ENCODE results near the gene ERMARD. TPM values are rescaled to one million over a fixed set of nuclear protein-coding genes. Genes with fewer than 3 reads are reported as not detected.

The ERMARD gene
- total and polyA plus RNA-seq, 2 donors (not counting 3 experiments of a cell fraction or from before 2014, with no cell fraction given), result 23.8 to 36.4 TPM

DNA sequence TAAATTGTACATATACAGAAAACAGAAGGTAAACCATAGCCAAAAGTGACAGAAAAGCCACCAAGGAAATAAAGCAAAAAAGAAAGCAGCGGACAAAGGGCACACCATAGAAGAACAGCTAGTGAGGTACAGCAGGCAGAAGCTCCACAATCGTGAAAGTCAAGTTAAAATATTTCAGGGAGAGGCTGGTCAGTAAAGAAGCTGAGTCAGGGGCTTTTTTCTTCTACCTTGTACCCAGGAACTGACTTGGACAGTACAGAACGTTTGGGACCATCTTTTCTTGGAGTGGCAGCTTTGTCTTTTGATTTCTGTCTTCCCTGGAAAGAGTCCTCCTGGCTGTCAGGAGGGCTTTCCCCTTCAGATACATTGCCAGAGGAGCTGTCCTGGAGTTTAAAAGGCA is 41.4 kb upstream of the ERMARD start:
- H3K27ac ChIP-seq (ENCODE audit: insufficient read depth, low read depth, low read length), result no peak overlapping the region
- H3K9me3 ChIP-seq (replicated peaks; ENCODE audit: control insufficient read depth, insufficient read depth, low read length), result no peaks in the 10 kb centered on the region
- H3K9ac ChIP-seq (replicated peaks; ENCODE audit: extremely low read depth, insufficient read depth, low read length), result no peak overlapping the region
- dilution Hi-C loops (cut with MboI; ENCODE audit: extremely low pct_ligation_motif_present, low sequenced_read_pairs), result no loop called here
- H3K79me2 ChIP-seq (ENCODE audit: control insufficient read depth, insufficient read depth, low read length), result peaks cover 7% of the 10 kb centered on the region
- BruUV-seq (replicated peaks), result no TSS peak
- ChIA-PET CTCF (interaction anchor here (1.1 to 3.6 kb wide), 5 partner anchors 9 to 122 kb away, joined by 3 to 18 read pairs (median 4); no protein-coding TSS in a partner anchor), POLR2A (no interaction called here)
- H3K9me1 ChIP-seq (replicated peaks; ENCODE audit: control insufficient read depth, extremely low read depth, insufficient read depth, low read length), result no peaks in the 10 kb centered on the region
- peaks cover under 1% of the 10 kb centered on the region for H3K4me1 ChIP-seq (ENCODE audit: control insufficient read depth, extremely low read depth, insufficient read depth, low read length)
- H3K27me3 ChIP-seq (ENCODE audit: control insufficient read depth in 2 of 2, insufficient read depth in 2 of 2, low read length in 2 of 2), result no peaks in the 10 kb centered on the region
- no peak for DNase-seq (ENCODE audit: low read depth, low spot score)
- intact Hi-C loops (cut with micrococcal nuclease), result no loop called here
- no peak for TF ChIP-seq EZH2 (IDR thresholded peaks at IDR 0.05; ENCODE audit: borderline replicate concordance, low read depth, low read length, severe bottlenecking)
- no peak for TF ChIP-seq POLR2AphosphoS5 (IDR thresholded peaks at IDR 0.05; ENCODE audit: insufficient read depth, low read depth, low read length)
- no peak for TF ChIP-seq MYC (IDR thresholded peaks at IDR 0.05; ENCODE audit: low read depth, low read length)
- TF ChIP-seq, protein P1, sequence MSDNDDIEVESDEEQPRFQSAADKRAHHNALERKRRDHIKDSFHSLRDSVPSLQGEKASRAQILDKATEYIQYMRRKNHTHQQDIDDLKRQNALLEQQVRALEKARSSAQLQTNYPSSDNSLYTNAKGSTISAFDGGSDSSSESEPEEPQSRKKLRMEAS (IDR thresholded peaks at IDR 0.05; ENCODE audit: insufficient read depth, insufficient read length), result no peak
- FAIRE-seq, result no peak
- no peaks in the 10 kb centered on the region for H4K20me1 ChIP-seq (replicated peaks; ENCODE audit: control insufficient read depth, extremely low read depth, insufficient read depth, low read length)
- no peak overlapping the region for H3K4me2 ChIP-seq (ENCODE audit: insufficient read depth, low read length)
- H2AFZ ChIP-seq (ENCODE audit: low read depth, low read length), result no peak overlapping the region
- peaks cover 12 to 22% of the 10 kb centered on the region in 2 experiments for H3K36me3 ChIP-seq (ENCODE audit: control insufficient read depth in 2 of 2, extremely low read depth in 1 of 2, insufficient read depth in 2 of 2, low read length in 2 of 2)
- no peak overlapping the region for H3K4me3 ChIP-seq (replicated peaks in 1 of 3; ENCODE audit: insufficient read depth in 1 of 3, low read depth in 1 of 3, low read length in 3 of 3)

DNA sequence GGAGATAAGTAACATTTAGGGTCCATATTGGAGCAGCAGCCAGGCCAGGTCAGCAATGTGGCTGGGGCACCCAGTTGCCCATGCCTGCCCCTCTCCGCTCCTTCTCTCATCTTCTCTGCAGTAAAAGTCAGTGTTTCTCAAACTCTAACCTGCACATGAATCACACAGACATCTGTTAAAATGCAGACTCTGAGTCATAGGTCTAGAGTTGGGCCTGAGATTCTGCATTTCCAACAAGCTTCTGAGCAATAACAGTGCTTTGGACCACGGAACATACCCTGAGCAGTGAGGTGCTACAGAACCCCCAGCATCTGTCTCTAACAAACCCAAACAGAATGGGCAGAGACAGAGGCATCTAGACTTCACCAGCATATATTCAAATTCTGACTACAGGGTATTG is 37.2 kb upstream of the ERMARD start:
- Histone ChIP-seq H3K4me3 (replicated peaks in 1 of 3; ENCODE audit: insufficient read depth in 1 of 3, low read depth in 1 of 3, low read length in 3 of 3) (no peak overlapping the region), H3K9me3 (replicated peaks; ENCODE audit: control insufficient read depth, insufficient read depth, low read length) (no peaks in the 10 kb centered on the region), H3K27me3 (ENCODE audit: control insufficient read depth in 2 of 2, insufficient read depth in 2 of 2, low read length in 2 of 2) (no peaks in the 10 kb centered on the region), H3K9me1 (replicated peaks; ENCODE audit: control insufficient read depth, extremely low read depth, insufficient read depth, low read length) (no peaks in the 10 kb centered on the region), H3K4me2 (ENCODE audit: insufficient read depth, low read length) (no peak overlapping the region), H3K9ac (replicated peaks; ENCODE audit: extremely low read depth, insufficient read depth, low read length) (no peak overlapping the region), H3K36me3 (ENCODE audit: control insufficient read depth in 2 of 2, extremely low read depth in 1 of 2, insufficient read depth in 2 of 2, low read length in 2 of 2) (peaks cover 12 to 14% of the 10 kb centered on the region in 2 experiments), H3K27ac (ENCODE audit: insufficient read depth, low read depth, low read length) (no peak overlapping the region), H4K20me1 (replicated peaks; ENCODE audit: control insufficient read depth, extremely low read depth, insufficient read depth, low read length) (no peaks in the 10 kb centered on the region), H2AFZ (ENCODE audit: low read depth, low read length) (no peak overlapping the region), H3K4me1 (ENCODE audit: control insufficient read depth, extremely low read depth, insufficient read depth, low read length) (peaks cover under 1% of the 10 kb centered on the region), H3K79me2 (ENCODE audit: control insufficient read depth, insufficient read depth, low read length) (peaks cover 7% of the 10 kb centered on the region)
- BruUV-seq (replicated peaks), result no TSS peak
- ChIA-PET POLR2A (no interaction called here), CTCF (no interaction called here)
- no peak for TF ChIP-seq CTCF (IDR thresholded peaks at IDR 0.05; ENCODE audit: extremely low read depth in 1 of 2, insufficient read depth in 1 of 2, low read depth in 1 of 2, low read length in 2 of 2)
- no peak for TF ChIP-seq EZH2 (IDR thresholded peaks at IDR 0.05; ENCODE audit: borderline replicate concordance, low read depth, low read length, severe bottlenecking)
- no peak for TF ChIP-seq POLR2A (IDR thresholded peaks at IDR 0.05; ENCODE audit: low read depth, low read length)
- TF ChIP-seq MYC (IDR thresholded peaks at IDR 0.05; ENCODE audit: low read depth, low read length), result no peak
- no peak for TF ChIP-seq GATA2 (IDR thresholded peaks at IDR 0.05; ENCODE audit: insufficient read depth, insufficient read length, low read depth, low read length)
- TF ChIP-seq FOS (IDR thresholded peaks at IDR 0.05; ENCODE audit: borderline replicate concordance, insufficient read depth, low read length), result no peak
- no peak for TF ChIP-seq JUN (IDR thresholded peaks at IDR 0.05; ENCODE audit: borderline replicate concordance, insufficient read depth, insufficient read length, low read depth)
- no peak for TF ChIP-seq POLR2AphosphoS5 (IDR thresholded peaks at IDR 0.05; ENCODE audit: insufficient read depth, low read depth, low read length)
- TF ChIP-seq, protein P1 (IDR thresholded peaks at IDR 0.05; ENCODE audit: insufficient read depth, insufficient read length), result no peak
- intact Hi-C loops (cut with micrococcal nuclease) (no loop called here), dilution Hi-C loops (cut with MboI; ENCODE audit: extremely low pct_ligation_motif_present, low sequenced_read_pairs) (no loop called here)
- no peak for FAIRE-seq
- no peak for DNase-seq (ENCODE audit: low read depth, low spot score)

Data from endothelial cell of umbilical vein (primary cell).